Measurements from ENCODE around the gene AEBP2.

Gene AEBP2

DNA sequence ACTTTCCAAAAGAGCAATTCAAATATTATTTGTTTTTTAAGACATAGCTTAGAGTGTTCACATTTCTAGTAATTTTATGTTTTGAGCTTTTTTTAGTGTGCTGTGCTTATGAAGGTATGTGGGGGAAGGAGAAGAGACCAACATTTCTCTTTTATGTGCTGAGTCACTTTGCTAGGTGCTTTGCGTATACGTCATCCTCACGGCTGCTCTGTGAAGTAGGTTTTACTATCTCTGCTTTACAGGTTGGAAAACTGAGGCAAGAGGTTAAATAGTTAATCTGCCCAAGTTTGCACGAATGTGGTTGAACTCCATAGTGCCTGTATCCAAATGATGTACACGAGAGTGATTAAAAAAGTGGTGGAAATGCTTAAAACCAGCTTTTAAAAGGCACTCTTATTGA lies 75.9 kb downstream of the AEBP2 start:
- DNase-seq (ENCODE audit: low spot score): no peak
- in situ Hi-C loops (cut with MboI; ENCODE audit: low sequenced_read_pairs, unreplicated experiment): no loop called here

DNA sequence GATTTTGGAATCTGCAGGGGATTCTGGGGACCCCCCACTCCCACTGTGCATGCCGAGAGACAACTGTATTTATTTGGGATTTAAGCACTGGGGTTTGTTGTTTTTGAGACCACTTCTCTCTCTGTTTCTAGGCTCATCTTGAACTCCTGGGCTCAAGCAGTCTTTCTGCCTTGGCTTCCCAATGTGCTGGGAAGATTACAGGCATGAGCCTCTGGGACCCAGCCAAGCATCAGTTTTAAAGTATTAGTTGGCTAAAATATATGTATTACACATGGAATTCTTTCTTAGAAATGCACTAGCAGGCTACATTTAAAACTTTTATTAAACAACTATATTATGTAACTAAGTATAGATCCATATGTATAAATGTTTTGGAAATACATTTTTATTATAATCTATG lies 78.3 kb downstream of the AEBP2 start:
- TF ChIP-seq, protein P1, sequence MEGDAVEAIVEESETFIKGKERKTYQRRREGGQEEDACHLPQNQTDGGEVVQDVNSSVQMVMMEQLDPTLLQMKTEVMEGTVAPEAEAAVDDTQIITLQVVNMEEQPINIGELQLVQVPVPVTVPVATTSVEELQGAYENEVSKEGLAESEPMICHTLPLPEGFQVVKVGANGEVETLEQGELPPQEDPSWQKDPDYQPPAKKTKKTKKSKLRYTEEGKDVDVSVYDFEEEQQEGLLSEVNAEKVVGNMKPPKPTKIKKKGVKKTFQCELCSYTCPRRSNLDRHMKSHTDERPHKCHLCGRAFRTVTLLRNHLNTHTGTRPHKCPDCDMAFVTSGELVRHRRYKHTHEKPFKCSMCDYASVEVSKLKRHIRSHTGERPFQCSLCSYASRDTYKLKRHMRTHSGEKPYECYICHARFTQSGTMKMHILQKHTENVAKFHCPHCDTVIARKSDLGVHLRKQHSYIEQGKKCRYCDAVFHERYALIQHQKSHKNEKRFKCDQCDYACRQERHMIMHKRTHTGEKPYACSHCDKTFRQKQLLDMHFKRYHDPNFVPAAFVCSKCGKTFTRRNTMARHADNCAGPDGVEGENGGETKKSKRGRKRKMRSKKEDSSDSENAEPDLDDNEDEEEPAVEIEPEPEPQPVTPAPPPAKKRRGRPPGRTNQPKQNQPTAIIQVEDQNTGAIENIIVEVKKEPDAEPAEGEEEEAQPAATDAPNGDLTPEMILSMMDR (IDR thresholded peaks at IDR 0.05; ENCODE audit: borderline replicate concordance, control extremely low read depth, extremely low read depth, insufficient read depth, missing control alignments): no peak
- no peak for DNase-seq (ENCODE audit: low spot score)
- in situ Hi-C loops (cut with MboI; ENCODE audit: low sequenced_read_pairs, unreplicated experiment): no loop called here

More for the DNA sequence above, 75.9 kb downstream of the AEBP2 start:
- TF ChIP-seq, protein P1 (IDR thresholded peaks at IDR 0.05; ENCODE audit: borderline replicate concordance, control extremely low read depth, extremely low read depth, insufficient read depth, missing control alignments): no peak

DNA sequence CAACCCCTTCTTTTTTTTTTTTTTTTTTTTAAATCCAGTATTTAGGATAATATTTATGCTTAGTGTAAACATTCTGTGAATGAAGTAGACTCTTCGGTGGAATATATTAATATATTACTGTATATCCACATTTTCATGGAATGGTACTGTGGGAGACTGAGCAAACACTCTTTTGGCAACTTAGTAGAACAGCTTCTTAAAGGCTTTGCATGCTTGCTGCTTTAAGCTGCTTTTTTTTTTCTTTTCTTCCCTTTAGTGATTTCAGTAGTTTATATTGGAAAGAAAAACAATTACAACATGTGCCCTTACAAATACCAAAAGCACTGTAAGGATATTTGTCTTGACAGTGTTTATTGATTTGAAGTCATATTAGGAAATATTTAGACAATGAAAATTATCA lies 78.9 kb downstream of the AEBP2 start:
- in situ Hi-C loops (cut with MboI; ENCODE audit: low sequenced_read_pairs, unreplicated experiment): no loop called here
- TF ChIP-seq, protein P1 (IDR thresholded peaks at IDR 0.05; ENCODE audit: borderline replicate concordance, control extremely low read depth, extremely low read depth, insufficient read depth, missing control alignments): no peak
- no peak for DNase-seq (ENCODE audit: low spot score)

DNA sequence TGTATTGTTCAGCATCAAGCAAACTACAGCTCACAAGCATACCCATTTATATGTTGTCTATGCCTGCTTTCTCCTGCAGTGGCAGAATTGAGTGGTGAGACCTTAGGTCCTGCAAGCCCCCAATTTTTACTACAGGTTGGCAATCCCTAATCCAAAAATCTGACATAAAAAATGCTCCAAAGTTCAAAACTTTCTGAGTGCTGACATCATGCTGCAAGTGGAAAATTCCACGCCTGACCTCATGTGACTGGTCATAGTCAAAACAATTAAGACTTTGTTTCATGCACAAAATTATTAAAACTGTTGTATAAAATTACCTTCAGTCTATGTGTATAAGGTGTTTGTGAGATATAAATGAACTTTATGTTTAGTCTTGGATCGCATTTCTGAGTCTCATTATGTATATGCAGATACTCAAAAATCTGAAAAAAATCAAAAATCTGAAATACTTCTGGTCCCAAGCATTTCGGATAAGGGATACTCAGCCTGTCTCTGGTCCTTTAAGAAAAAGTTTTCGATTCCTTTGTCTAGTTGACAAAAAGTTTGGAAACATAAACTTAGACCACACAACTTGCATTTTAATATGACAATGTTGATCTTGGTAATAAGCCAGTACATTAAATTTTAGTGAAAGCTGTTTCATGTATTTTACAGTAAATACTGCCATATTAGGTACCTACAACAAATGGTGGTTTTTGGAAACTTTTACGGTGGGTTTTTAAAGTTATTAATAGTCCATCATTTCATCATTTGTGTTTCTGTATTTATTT lies 81.5 kb downstream of the AEBP2 start:
- in situ Hi-C loops (cut with MboI; ENCODE audit: low sequenced_read_pairs, unreplicated experiment): no loop called here
- DNase-seq (ENCODE audit: low spot score): no peak
- TF ChIP-seq, protein P1 (IDR thresholded peaks at IDR 0.05; ENCODE audit: borderline replicate concordance, control extremely low read depth, extremely low read depth, insufficient read depth, missing control alignments): no peak

DNA sequence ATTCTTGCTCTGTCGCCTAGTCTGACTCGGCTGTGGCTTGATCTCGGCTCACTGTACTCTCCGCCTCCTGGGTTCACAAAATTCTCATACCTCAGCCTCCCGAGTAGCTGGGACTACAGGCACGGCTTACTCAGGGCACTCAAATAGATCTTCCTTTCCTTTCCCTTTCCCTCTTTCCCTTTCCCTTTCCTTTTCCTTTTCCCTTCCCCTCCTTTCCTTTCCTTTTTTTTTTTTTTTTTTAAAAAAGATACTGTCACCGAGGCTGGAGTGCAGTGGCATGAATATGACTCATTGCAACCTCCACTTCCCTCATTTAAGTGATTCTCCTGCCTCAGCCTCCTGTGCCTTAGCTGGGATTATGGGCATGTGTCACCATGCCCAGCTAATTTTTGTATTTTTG lies 86.0 kb downstream of the AEBP2 start:
- in situ Hi-C loops (cut with MboI; ENCODE audit: low sequenced_read_pairs, unreplicated experiment): no loop called here
- TF ChIP-seq, protein P1 (IDR thresholded peaks at IDR 0.05; ENCODE audit: borderline replicate concordance, control extremely low read depth, extremely low read depth, insufficient read depth, missing control alignments): no peak
- DNase-seq (ENCODE audit: low spot score): no peak

DNA sequence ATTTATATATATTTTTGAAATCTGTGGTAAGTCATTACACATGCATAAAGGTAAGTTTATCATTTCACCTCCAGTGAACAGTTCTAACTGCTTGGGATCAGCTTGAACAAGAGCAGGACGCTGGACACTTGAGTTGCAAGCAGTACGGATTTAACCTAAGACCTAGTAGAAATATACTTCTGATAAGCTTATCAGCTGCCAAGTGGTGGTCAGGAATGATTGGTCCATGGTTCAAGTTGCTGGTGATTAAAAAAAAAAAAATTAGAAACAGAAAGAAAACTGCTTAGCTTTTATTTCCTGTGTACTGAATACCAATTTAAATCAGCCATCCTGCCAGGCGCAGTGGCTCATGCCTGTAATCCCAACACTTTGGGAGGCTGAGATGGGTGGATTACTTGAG lies 88.6 kb downstream of the AEBP2 start:
- DNase-seq (ENCODE audit: low spot score): no peak

More for the DNA sequence above, 88.6 kb downstream of the AEBP2 start:
- TF ChIP-seq, protein P1 (IDR thresholded peaks at IDR 0.05; ENCODE audit: borderline replicate concordance, control extremely low read depth, extremely low read depth, insufficient read depth, missing control alignments): no peak
- in situ Hi-C loops (cut with MboI; ENCODE audit: low sequenced_read_pairs, unreplicated experiment): no loop called here
